Fibroblast of skin of back (primary cell): ENCODE measurements around the gene HTRA1. TPM values are rescaled to one million over a fixed set of nuclear protein-coding genes. Genes with fewer than 3 reads are reported as not detected.
A peak's percentile ranks its signal among the peaks of the same experiment; 100 is the strongest.

ENCODE experiments used
- DNase-seq: peaks from one replicate; pipeline ENCODE4 v3.0.0-alpha.2; 2013
- polyA plus RNA-seq, 2 experiments: library from polyadenylated mRNA; unstranded; fragments of 120-200 nt; gene quantifications; one replicate each; pipeline ENCODE4 v1.2.1, GENCODE V29; 2013; ENCODE audit not compliant: insufficient read length in 2 of 2

Gene HTRA1
- 198 TPM for polyA plus RNA-seq (2013, experiment 1 of 2; ENCODE audit: insufficient read length)
- 392 TPM for polyA plus RNA-seq (2013, experiment 2 of 2; ENCODE audit: insufficient read length)

DNA sequence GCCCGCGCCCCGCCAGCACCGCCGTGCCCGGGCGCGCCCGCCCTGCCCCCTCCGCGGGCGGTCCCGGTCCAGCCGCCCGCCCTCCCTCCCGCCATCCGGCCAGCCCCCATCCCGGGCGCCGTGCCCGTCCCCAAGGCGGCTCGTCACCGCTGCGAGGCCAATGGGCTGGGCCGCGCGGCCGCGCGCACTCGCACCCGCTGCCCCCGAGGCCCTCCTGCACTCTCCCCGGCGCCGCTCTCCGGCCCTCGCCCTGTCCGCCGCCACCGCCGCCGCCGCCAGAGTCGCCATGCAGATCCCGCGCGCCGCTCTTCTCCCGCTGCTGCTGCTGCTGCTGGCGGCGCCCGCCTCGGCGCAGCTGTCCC, at the start of gene HTRA1:
TSS of gene HTRA1 (plus strand) at position 187 of the 362 bp plus-strand sequence. CDS start at position 287, 100 bp downstream.
- peak; percentile 81 for DNase-seq

DNA sequence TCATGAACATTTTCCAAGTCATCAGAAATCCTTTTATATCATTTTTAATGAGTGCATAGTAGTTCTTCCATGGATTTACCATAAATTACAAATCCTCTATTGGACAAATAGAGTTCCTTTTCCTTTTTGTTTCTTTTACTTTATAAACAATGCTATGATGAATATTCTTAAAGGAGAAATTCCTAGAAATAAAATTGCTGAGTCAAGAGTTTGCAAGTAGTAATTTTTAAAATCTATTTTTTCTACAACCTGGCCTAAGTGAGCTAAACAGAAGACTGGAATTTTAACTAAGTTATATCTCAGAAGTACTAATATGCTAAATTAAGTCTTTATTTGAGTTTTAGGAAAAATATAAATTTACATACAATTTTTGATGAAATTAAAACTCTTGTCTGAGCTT, 48.0 kb upstream of the HTRA1 start:
- no peak for DNase-seq

DNA sequence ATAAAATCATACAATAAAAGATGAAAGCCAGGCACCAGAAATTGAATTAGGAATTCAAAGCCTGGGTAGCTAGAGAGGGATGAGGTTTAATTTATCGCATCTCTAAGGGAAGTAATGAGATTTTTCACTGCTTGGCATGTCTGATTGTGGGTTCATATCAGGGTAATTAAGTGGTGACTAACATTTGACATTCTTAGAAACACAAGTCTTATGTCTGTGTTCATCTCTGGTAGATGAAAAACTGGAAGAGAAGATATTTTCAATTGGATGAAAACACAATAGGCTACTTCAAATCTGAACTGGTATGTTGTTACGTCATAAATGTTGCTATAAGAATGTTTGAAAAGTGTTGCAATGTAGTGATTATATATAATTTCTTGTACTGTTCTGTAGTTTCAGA, 43.7 kb upstream of the HTRA1 start:
- peak; percentile 13 for DNase-seq

DNA sequence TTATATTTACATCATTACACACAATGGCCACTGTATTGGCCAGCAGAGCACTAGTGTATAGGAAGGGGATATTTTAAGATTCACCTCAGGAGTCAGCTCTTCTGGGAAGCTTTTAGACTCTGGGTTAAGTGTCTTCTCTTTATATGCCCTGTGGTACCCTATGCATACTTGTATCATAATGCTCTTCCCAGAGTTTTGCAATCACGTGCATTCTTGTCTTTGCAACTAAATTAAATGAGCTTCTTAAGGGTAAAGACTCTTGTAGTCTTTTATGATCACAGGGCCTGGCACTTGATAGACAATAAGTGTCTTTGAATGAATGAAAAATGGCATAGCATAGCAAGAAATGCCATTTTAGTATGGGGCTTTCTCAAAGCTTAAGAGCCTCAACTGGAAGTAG, 42.3 kb upstream of the HTRA1 start:
- no peak for DNase-seq

DNA sequence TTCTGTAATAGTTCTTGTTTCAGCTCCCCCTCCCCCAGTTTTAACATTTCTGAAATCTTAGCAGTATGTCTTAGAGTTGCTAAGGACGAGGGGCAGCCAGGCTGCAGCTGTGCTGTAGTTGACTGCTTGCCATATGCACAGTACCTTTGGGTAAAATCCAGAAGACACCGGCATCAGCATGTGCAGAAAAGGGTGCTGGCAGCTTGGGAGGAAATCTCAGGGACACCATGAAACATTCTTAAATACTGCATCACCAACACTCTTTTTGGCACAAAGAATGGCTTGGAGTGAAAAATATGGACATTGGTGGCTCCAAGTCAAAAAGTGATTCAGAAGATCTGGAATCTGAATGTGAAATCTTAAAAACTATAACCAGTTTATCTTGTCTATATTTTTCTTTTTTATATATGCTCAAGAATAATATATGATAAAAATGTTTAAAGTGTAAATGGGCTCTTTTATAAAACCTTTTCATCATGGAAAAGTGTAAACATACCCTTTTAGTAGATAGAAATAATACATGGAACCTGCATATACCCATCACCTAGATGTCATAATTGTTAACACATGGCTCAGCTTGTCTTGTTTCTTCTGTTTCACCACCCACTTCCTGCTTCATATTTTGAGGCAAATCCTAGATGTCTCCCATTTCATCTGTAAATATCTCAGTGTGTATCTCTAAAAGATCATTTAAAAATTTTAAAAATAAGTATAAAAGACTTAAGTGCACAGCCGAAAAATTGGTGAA, 41.3 kb upstream of the HTRA1 start:
- DNase-seq, result peak; percentile 62

DNA sequence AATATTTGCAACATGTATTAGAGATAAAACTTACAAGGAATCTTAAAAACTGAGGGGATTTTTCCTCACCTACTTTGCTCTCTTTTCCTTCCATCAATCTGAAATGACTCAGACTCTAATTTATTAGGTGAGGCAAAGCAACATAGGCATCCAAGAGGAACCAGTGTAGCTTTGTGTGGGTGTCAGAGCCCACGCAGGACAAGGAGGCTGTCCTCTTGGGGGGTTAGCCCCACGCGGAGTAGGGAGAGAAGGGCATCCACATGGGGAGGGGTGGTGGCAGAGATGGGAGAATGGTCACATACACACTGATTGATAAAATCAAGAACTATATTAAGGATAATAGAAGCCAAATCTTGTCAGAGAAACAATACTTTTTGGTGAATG, 40.7 kb upstream of the HTRA1 start:
- no peak for DNase-seq

DNA sequence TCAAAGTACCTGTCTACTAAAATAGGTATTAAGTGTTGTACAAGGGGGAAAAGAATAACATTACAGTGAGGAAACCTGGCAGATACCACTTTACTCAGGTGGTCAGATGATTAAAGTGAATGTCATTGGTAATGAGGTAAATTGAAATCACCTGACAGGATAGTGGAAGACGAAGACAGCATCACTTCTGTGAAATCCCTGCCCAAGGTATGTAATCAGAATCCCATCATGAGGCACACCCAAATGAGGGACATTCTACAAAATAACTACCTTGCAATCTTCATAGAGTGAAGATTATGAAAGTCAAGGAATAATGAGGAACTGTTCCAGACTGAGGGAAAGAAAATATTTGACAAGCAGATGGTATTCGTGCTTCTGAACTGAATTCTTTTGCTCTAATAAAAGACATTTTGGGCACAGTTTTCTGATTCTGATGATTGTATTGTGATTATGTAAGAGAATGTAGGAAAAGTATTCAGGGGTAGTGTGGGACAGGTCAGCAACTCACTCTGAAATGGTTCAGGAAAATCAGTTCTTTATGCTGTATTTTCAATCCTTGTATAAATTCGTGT, 40.2 kb upstream of the HTRA1 start:
- peak; percentile 2 for DNase-seq

DNA sequence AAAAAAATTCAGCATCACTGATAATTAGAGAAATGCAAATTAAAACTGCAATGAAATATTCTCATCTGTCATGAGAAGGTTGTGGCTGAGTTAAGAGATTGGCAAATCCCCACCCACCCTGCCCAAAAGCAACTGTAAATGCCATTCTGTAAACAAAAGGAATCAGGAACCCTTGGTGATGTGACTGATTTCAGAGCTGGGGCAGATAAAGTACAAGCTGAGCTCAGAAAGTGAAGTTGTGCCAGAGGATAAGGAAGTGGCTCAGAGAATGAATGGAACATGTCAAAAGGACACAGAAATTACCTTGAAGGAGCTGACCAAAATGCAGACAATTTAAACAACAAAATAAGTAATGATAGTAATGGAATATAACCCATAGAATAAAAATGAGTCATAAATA, 39.6 kb upstream of the HTRA1 start:
- DNase-seq, result no peak

DNA sequence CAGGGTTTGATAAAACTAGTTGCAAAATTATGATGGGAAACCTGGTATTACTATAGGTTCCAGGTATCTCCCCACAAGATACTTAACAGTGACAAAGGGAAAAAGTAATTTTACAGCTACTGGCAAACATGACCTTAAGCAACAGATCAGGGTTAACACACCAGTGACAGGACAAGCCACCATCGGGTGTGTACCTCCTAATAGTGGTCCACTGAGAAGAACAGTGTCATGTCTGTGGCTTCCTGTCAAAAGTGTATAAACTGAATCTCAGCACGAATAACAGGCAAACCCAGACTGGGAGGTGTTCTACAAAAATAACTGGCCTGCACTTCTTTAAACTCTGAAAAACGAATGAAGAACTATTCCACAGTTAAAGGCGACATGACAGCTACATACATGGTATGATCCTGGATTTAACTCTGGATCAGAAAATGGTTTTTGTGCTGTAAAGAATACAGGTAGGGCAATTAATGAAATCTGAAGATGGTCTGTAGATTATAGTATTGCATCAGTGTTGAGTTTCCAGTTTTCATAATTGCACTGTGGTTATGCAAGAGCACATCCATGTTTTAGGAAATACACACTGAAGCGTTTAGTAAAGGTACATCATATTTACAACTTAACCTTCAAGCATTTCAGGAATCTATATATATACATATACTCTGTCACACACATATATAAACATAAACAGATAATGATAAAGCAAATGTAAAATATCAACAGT, 38.9 kb upstream of the HTRA1 start:
- no peak for DNase-seq

DNA sequence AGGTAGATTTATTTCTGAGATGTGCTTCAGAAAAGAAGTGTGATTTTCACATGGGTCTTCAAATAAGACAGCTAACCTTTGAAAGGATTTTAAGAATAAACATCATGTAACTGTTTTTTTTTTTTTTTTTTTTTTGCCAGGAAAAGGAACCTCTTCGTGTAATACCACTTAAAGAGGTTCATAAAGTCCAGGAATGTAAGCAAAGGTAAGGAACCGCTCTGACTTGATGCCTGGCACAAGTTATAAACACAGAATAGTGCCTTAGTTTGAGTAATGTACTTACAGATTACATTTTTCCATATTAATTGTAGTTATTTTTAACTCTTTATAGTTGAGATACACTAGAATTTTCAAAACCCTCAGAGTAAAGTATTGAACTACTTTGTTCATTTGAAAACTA, 37.3 kb upstream of the HTRA1 start:
- no peak for DNase-seq

DNA sequence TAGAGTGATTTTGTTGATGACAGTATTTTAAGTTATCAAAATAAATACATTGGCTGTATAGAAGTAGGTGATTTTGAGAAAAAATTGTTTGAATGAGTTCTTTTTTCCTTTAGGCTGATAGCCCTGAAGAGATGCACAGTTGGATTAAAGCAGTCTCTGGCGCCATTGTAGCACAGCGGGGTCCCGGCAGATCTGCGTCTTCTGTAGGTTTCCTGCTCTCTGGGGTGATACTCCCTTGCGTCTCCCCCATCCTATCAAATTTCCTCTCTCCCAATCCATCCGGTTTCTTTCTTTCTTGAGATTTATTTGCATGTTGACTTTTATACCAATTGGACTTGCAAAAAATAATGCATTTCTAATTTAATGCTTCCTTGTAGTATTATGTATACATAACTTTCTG, 34.5 kb upstream of the HTRA1 start:
- DNase-seq, result no peak

DNA sequence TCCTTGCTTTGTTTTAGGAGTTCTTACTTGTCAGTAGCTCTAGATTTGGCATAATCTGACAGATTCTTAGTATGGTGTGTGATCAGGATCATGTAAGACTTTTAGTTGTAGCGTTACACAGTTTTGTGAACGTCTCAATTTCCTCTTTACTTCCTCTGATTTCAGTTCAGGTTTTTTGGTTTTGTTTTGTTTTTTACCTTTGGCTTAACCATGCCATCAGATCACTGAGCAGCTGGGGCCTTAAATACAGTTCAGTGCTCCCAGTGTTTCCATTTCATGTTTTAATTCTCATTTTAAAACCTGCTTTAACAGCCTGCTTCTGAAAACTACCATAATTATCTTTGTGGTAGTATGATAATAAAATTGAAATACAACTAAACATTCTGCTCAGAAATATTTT, 34.1 kb upstream of the HTRA1 start:
- DNase-seq, result no peak

DNA sequence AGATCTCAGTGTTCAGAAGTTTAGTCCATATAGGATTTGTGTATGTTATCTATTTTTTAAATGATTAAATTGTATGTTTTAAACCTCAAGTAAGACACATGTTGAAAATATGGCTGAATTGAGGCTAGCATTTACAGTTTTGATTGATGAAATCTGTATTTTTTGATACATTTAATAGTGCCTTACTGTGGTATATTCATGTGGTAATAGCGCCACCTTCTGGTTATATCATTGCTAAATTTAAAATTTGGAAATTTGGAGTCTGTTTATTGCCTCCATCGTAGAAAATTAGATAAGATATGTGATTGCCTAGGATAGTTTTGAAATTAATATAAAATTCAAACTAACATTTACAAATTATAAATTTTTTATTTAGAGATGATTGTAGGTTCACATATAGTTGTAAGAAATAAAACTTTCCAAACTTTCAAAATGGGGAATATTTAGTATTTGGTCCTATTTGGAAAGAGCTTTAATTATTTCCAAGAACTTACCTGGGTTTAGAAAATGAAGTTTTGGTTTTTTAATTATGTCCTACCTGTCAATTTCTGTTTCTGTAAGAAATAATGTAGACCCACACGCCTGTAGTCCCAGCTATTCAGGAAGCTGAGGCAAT, 26.0 kb upstream of the HTRA1 start:
- DNase-seq, result peak; percentile 48

DNA sequence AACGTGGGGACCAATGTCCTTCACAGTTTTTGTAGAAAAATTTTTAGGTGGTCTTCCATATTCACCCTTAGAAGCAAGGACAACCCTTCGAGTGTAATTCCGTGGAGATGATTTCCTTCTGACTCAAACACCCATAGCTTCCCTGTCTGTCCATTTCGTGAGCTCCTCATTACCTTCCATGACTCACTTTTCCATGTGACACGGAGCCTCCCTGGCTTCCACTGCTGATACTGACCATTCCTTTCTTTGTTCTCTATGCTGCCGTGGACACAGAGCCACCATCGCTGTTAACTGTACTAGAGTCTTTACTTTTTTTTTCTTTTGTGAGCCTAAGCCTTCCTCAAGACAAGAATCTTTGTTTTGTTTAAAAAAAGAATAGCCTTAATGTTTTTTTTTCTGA, 19.4 kb upstream of the HTRA1 start:
- DNase-seq, result peak; percentile 50

DNA sequence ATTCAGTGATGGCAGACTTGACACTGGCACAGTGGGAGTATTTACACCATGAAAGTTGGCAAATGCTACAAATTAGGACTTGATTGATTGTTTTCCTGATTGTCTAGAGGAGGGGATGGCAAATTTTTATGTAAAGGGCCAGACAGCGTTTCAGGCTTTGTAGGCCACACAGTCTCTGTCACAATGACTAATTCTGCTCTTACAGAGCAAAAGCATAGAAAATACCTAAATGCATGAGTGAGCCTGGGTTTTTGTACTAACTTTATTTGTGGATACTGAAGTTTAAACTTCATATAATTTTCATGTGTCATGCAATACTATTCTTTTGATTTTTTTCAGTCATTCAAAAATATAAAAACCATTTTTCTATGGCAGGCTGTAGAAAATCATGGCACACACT, 15.9 kb upstream of the HTRA1 start:
- peak; percentile 32 for DNase-seq

DNA sequence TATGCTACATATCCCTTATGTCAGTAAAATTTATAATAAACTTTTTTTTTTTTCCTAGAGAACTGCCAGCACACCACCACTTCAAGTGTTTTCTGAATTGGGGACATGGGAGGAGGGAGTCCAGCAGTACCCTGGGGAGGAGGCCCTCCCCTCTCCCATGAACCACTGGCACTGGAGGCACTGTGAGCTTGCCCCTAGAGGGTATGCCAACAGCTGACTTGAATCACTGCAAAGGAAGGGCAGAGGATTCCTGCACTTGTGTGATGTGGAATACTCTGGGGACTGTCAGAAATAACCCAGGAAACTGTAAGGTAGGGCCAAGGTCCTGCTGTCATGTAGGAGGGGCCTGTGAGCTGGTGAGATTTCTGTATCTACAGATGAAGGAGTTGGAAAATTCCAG, 15.4 kb upstream of the HTRA1 start:
- peak; percentile 16 for DNase-seq

DNA sequence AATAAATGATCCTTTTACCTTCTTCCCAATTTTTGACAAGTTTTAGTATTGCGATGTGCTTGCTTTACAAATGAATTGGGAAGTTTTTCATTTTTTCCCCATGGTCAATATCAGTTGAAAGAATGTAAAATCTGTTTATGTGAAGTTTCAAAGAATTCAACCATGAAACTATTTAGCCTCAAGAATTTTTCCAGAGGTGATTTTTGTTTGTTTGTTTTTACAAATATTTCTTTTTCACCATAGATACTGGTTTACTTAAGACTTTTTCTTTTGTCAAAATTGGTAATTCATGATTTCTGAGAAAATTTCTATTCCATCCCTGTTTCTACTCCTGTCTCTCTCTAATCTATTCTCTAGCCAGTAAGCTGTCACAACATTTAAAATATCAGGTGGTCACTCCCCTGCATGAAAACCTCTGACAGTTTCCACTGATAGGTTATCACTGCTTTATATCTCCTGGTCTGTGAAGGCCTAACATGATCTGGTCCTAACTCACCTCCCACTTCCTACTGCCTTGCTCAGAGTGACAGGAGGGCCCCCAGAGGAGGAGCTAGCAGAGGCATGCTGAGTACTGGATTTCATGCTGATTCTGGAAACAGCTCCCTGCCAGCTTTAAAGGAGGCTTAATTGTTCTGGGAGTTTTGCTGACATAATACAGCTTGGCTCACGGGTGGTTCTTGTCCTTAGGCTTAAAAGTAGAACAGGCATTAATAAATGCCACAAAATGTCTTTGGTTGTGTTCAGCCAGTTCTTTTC, 14.5 kb upstream of the HTRA1 start:
- DNase-seq, result peak; percentile 15

DNA sequence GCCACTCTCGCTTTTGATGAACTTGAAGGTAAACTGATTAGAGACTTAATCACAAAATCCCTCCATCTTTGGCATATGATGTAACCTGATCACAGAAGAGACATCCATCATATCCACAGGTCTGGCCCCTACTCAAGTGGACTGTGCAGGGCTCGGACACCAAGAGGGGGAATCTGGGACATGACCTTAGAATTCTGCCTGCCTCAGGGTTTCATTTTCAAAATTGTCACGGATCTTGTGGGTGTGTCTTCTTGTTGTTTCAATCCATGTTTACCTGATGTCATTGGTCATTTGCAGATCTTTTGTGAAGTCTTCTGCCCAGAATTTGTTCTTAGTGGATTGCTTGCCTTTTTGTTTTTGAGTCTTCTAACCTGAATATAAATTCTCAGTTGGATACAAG, 12.8 kb upstream of the HTRA1 start:
- no peak for DNase-seq

DNA sequence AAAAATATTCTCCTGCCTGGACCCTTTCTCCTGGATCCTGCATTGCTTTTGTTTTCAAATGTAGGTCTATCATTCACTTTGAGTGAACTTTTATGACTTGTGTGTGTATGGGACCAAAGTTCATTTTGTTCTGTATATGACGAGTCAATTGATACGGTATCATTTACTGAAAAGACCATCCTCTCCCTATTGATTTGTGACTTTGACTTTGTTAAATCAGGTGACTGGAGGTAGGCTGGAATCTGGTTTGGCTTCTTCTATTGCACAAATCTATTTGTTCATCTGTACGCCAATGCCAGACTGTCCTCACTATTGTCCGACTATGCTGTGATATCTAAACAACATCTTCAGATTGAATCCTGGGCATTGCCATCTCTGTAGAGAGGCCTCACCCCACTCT, 12.2 kb upstream of the HTRA1 start:
- no peak for DNase-seq

DNA sequence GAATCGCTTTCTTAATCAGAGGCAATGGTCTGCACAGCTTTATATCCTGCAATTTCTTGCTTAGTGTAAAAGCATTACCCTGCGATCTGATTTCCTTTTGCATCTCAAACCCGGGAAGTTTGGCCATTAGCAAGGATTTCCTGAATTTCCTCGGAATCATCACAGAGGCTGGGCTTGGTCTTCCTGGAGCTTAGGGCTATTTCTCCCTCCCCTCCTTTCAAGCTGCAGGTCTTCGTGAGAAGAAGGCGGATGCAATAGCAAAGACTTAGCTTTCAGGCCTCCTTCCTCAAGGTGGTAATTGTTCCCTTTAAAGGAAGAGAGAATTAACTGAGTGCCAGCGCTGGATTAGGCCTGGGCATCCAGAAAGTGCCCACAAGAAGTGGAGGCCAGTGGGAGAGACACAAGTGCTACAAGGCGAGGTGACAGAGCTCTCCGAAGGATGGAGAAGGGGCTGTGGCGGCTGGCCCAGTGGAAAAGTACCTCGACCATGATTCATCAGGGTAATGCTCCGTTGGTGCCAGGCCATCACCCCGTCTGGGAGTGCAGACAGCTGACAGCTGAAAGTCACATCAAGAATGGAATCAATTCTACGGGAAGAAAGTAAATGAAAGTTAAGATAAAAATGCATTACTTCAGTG, 10.9 kb upstream of the HTRA1 start:
- DNase-seq, result no peak

DNA sequence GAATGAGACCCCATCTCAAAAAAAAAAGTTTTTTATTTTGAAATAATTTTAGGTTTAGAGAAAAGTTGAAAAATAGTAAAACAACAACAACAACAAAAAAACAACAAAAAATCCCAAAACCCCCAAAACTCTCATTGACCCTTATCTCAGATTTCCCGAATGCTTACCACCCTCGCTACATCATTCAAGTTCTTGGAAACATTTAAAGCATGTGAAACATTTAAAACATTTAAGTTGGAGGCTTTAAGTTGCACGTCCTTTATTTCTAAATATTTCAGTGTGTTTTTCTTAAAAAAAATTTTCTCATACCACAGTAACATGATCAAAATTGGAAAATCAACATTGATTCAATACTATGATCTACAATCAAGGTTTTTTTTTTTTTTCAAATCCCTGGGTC, 7.3 kb upstream of the HTRA1 start:
- DNase-seq, result peak; percentile 57

DNA sequence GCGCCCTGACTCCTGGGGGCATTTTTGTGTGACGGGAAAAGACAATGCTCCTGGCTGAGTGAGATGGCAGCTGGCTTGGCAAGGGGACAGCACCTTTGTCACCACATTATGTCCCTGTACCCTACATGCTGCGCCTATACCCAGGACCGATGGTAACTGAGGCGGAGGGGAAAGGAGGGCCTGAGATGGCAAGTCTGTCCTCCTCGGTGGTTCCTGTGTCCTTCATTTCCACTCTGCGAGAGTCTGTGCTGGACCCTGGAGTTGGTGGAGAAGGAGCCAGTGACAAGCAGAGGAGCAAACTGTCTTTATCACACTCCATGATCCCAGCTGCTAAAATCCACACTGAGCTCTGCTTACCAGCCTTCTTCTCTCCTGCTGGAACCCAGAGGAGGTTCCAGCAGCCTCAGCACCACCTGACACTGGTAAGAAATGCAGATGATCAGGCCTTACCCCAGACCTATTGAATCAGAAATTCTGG, 6.7 kb upstream of the HTRA1 start, which contains the start of gene ARMS2:
TSS of gene ARMS2 (plus strand) at position 51 of the 478 bp plus-strand sequence. CDS start at position 126, 75 bp downstream.
- DNase-seq, result no peak
